Mesodermal cell (in vitro differentiated cells): ENCODE data around the gene LRRC40.

Source experiments
- H3K27ac ChIP-seq: 2 replicates; pipeline ENCODE4 v1.7.0; 2013; ENCODE audit warnings: mild to moderate bottlenecking, low read depth, low read length, moderate library complexity; ENCODE audit not compliant: severe bottlenecking
- H3K36me3 ChIP-seq: 2 replicates; pipeline ENCODE4 v1.7.1; 2013; ENCODE audit warnings: mild to moderate bottlenecking, low read length, moderate library complexity; ENCODE audit not compliant: control insufficient read depth, insufficient read depth
- H3K4me1 ChIP-seq: one replicate; pipeline ENCODE4 v1.7.1; 2013; ENCODE audit warnings: mild to moderate bottlenecking, low read length; ENCODE audit not compliant: insufficient read depth, control insufficient read depth, poor library complexity, severe bottlenecking
- H3K4me3 ChIP-seq: 2 replicates; pipeline ENCODE4 v1.7.0; 2013; ENCODE audit warnings: low read length, control low read depth, mild to moderate bottlenecking; ENCODE audit not compliant: insufficient read depth, poor library complexity, severe bottlenecking; ENCODE audit errors: extremely low read depth
- H3K9me3 ChIP-seq: 2 replicates; pipeline ENCODE4 v1.7.1; 2013; ENCODE audit warnings: mild to moderate bottlenecking, low read length, moderate library complexity; ENCODE audit not compliant: control insufficient read depth
- whole genome bisulfite sequencing, 2 experiments: methylation state at CpG; one replicate each; pipeline ENCODE4 v1.1.5; 2013; ENCODE audit warnings: missing lambda C conversion rate in 2 of 2; ENCODE audit not compliant: insufficient coverage in 2 of 2; 5-methylcytosine and 5-hydroxymethylcytosine counted together

LRRC40 gene

DNA sequence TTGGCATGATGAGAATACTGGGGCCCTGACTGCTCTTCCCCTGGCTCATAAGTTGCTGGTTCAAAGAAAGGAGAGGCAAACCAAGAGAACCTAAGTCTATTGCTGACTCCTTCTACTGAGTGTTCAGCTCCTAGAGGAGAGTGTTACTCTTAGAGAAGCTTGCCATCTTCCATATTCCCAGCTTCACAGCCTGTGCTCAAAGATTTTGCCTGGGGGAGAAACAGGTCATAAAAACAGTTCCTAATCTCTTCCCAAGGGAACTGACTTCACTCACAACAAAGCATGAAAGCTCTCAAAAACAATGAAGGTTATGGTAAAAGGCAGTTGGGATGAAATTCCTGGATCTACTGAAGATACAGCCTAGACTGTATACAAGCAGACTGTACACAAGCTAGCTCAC, 37.1 kb downstream of the LRRC40 start:
- Histone ChIP-seq H3K27ac (peak overlapping the region; percentile 33), H3K36me3 (peaks cover 17% of the 10 kb centered on the region), H3K4me1 (peaks cover 15% of the 10 kb centered on the region), H3K9me3 (no peaks in the 10 kb centered on the region), H3K4me3 (no peak overlapping the region)

DNA sequence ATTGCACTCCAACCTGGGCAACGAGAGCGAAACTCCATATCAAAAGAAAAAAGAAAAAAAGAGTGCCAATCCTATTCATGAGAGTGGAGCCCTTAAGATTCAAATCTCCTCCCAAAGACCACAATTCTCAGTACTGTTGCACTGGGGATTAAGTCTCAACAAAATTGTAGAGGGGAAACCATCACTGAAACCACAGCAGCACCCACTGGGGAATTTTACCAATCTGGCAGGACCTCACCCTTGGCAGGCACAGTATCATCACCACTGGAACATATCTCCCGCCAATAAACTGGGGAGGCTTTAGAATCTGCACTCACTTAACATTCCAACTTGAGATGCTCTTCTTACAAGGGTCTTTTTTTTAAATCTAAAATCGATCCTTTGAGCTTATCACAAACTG, 41.0 kb downstream of the LRRC40 start:
- no peak overlapping the region for H3K4me3 ChIP-seq
- no peaks in the 10 kb centered on the region for H3K9me3 ChIP-seq
- WGBS, 2 experiments, result 83 to 100% methylated on average over 1 to 2 of the region's 4 CpGs
- no peak overlapping the region for H3K27ac ChIP-seq
- peaks cover 13% of the 10 kb centered on the region for H3K36me3 ChIP-seq
- H3K4me1 ChIP-seq, result peaks cover 13% of the 10 kb centered on the region

DNA sequence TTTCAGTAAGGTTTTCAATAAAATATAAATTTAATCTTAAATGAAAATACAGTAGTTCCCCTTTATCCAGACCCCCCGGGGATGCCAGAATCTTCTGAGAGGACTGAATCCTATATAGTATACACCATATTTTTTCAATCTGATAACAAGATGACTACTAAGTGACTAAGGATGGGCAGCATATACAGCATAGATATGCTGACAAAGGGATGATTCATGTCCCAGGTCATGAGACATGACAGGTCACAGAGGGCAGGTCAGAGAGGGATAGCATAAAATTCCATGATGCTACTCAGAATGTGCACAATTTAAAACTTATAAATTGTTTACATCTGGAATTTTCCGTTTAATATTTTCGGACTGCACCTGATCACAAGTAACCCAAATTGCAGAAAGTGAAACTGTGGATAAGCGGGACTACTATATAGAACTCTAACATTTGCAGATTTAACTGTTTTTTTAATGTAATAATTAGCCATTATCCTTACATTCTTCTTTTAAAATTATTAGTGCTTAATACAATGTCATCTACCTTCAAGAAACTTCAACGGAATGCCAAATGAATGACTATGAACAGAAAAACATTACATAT, 48.8 kb downstream of the LRRC40 start:
- no peak overlapping the region for H3K27ac ChIP-seq
- no peak overlapping the region for H3K4me3 ChIP-seq
- no peaks in the 10 kb centered on the region for H3K36me3 ChIP-seq
- no peaks in the 10 kb centered on the region for H3K9me3 ChIP-seq
- WGBS, 2 experiments, result 80% methylated on average over 1 of the region's 5 CpGs; no CpG with 5 or more reads in 1 of the 2 experiments
- H3K4me1 ChIP-seq, result peaks cover 4% of the 10 kb centered on the region

- Histone ChIP-seq H3K4me3 (no peak overlapping the region), H3K36me3 (peaks cover 7% of the 10 kb centered on the region), H3K4me1 (peaks cover 4% of the 10 kb centered on the region), H3K27ac (no peak overlapping the region), H3K9me3 (no peaks in the 10 kb centered on the region)
- WGBS, 2 experiments, result 100% methylated on average over 2 of the region's 3 CpGs; no CpG with 5 or more reads in 1 of the 2 experiments
Measured at GRCh38 chr1:70153739-70154138, 51.6 kb downstream of the LRRC40 start.

GRCh38 chr1:70150444-70150843, 54.9 kb downstream of the LRRC40 start:
- Histone ChIP-seq H3K4me1 (no peaks in the 10 kb centered on the region), H3K36me3 (peaks cover 16% of the 10 kb centered on the region), H3K9me3 (no peaks in the 10 kb centered on the region), H3K4me3 (no peak overlapping the region), H3K27ac (no peak overlapping the region)
- WGBS, 2 experiments, result 100% methylated on average over 1 of the region's 1 CpG; no CpG with 5 or more reads in 1 of the 2 experiments

GRCh38 chr1:70146488-70146887, 58.9 kb downstream of the LRRC40 start:
- Histone ChIP-seq H3K36me3 (peaks cover 16% of the 10 kb centered on the region), H3K9me3 (no peaks in the 10 kb centered on the region), H3K4me3 (no peak overlapping the region), H3K4me1 (peaks cover 8% of the 10 kb centered on the region), H3K27ac (no peak overlapping the region)

DNA sequence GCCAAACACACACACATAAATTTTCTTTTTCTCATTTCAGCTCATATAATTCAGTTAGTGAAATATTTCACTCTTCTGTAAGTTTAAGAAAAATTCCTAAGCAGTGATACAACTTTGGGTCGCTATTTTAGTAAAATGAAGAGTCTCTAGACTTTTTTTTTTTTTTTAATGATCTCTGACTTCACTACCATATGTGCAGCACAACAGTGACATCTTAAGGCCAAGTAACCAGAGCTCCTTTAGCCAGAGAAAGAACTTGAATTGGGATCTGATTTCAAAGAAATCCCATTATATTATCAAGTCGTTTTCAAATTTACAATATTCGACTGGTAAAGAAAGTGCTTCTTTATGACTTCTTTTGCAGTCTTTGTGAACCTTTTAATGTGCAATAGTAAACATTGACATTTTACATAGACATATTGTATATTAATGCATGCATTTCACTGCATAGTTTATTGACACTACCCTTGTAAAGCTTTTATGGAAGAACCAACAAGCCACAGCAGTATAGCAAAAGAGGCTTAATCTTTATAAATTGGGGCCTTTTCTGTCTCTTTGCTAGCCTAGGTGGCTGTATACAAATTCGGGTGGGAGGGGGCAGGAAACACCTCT, 62.2 kb downstream of the LRRC40 start:
- H3K4me1 ChIP-seq, result peaks cover 18% of the 10 kb centered on the region
- no CpG with 5 or more reads among the region's 4 CpGs for WGBS, 2 experiments
- peaks cover 10% of the 10 kb centered on the region for H3K36me3 ChIP-seq
- no peaks in the 10 kb centered on the region for H3K9me3 ChIP-seq
- H3K4me3 ChIP-seq, result no peak overlapping the region
- no peak overlapping the region for H3K27ac ChIP-seq

DNA sequence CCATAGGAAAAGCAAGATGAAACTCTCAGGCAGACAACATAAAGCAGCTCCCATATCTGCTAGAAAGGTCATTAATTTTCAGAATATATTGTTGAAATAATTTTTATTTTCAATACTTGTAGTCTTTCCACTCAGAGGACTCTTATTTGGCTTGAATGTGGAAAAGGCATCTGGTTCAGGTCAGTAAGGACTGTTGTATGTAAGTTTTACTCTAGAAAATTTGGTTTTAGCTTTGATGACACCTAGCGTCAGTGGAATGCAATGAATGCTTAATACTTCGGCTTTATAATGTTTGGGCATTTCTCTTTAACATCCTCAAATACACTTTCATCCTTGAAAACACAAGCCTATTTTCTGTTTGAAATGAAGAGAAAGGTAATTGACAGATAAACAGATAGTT, 63.3 kb downstream of the LRRC40 start:
- Histone ChIP-seq H3K4me3 (no peak overlapping the region), H3K4me1 (peaks cover 18% of the 10 kb centered on the region), H3K9me3 (no peaks in the 10 kb centered on the region), H3K27ac (no peak overlapping the region), H3K36me3 (peaks cover 3% of the 10 kb centered on the region)
- WGBS, 2 experiments, result no CpG with 5 or more reads among the region's 2 CpGs

- Histone ChIP-seq H3K4me3 (no peak overlapping the region), H3K9me3 (no peaks in the 10 kb centered on the region), H3K36me3 (no peaks in the 10 kb centered on the region), H3K27ac (peak overlapping the region; percentile 17), H3K4me1 (peaks cover 18% of the 10 kb centered on the region)
- WGBS, 2 experiments, result 50 to 93% methylated on average over 1 to 2 of the region's 3 CpGs
Measured at GRCh38 chr1:70140894-70141293, 64.5 kb downstream of the LRRC40 start.

- H3K27ac ChIP-seq, result peak overlapping the region; percentile 17
- H3K4me3 ChIP-seq, result no peak overlapping the region
- H3K36me3 ChIP-seq, result no peaks in the 10 kb centered on the region
- no peaks in the 10 kb centered on the region for H3K9me3 ChIP-seq
- peaks cover 18% of the 10 kb centered on the region for H3K4me1 ChIP-seq
Measured at GRCh38 chr1:70140343-70140742, 65.0 kb downstream of the LRRC40 start.

GRCh38 chr1:70134148-70134547, 71.2 kb downstream of the LRRC40 start:
- no peaks in the 10 kb centered on the region for H3K9me3 ChIP-seq
- H3K4me3 ChIP-seq, result no peak overlapping the region
- H3K27ac ChIP-seq, result no peak overlapping the region
- H3K4me1 ChIP-seq, result peaks cover 8% of the 10 kb centered on the region
- H3K36me3 ChIP-seq, result no peaks in the 10 kb centered on the region
- WGBS, 2 experiments, result no CpG with 5 or more reads among the region's 3 CpGs
